ENCODE results near the gene LIPI.

DNA sequence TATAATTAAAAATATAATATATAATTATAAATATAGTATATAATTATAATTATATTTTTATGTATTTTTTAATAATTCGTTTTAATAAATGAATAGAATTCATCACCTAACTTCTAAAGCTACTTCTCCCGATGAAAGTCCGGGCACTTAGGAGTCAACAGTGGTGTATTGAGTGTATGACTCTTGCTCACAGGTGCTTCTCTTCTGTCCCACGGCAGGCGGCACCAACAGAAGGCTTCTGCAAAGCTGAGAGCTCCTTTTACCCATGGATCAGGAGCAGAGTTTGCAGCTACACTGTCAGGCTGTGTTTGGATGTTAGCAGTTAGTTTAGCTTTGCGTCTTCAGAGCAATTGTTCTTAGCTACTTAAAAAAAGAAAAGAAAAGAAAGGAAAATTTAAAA lies 122.4 kb downstream of the LIPI start:
- no peak for TF ChIP-seq POLR2A (IDR thresholded peaks at IDR 0.05; ENCODE audit: low read depth, low read length)
- no peak for TF ChIP-seq POLR2AphosphoS5 (IDR thresholded peaks at IDR 0.05; ENCODE audit: low read depth, low read length)

All from GM12892 (cell line).